ENCODE measurements around the gene SLC5A10.

GRCh38 chr17:18953231-18953728 lies 1.3 kb downstream of the SLC5A10 start:
- TF ChIP-seq POLR2AphosphoS5 (IDR thresholded peaks at IDR 0.05) (no peak), CTCF (IDR thresholded peaks at IDR 0.05 in 8 of 11, conservative IDR thresholded peaks at IDR 0.05 in 3 of 11) (no peak), POLR2A (IDR thresholded peaks at IDR 0.05) (no peak)
